Right renal pelvis (tissue), 4 donors: Measurements from ENCODE around the gene SH3BGRL2. TPM values are rescaled to one million over a fixed set of nuclear protein-coding genes. Genes with fewer than 3 reads are reported as not detected.

ENCODE experiments used
- DNase-seq, 4 donors: peaks; one replicate each; pipeline ENCODE4 v3.0.0-alpha.2; 2013; ENCODE audit warnings: low read depth in 4 of 4, low spot score in 3 of 4, missing footprints in 1 of 4
- polyA plus RNA-seq, 4 donors: library from polyadenylated mRNA; unstranded; fragments of 120-200 nt; gene quantifications; one replicate each; pipeline ENCODE4 v1.2.1, GENCODE V29; 2013; ENCODE audit not compliant: insufficient read length in 4 of 4

SH3BGRL2 gene
- polyA plus RNA-seq, 4 donors: 30.4 to 44.2 (median 36.6) TPM

DNA sequence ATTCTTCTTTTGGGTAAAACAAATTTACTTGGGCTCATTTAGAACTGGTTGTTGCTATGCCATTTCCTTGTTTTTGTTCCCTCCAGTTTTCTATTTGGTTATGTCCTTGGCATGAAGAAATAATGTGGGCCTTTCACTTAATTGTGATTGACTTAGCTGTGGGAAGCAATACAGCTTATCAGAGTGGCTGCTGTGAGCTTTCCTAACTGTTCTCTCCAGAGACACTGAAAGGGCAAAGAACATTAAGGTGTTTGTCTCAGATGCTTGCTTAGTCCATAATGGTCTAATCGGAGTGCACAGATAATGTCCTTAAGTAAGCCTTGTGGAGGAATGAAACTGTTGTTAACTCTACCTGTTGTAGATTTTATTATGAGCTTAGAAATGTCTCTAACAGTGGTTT lies 56.6 kb downstream of the SH3BGRL2 start:
- DNase-seq: no peak

DNA sequence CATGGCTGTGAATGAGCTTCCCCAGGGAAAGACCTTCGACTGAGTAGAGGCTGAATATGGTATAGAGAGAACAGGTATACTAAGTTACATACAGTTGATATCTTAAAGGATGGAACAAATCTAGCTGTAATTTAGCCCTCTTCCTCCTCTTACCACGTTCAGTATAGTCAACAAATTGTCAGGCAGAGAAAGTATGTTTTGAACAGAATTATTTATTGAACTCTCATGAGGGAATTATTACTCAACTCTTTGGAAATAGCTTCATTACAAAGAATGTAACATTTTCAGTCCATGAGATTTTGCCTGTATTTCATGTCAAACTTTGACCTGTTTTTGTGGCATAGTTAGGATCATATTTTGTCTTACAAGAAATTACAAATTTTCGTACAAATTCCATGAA lies 63.0 kb downstream of the SH3BGRL2 start:
- DNase-seq: no peak

DNA sequence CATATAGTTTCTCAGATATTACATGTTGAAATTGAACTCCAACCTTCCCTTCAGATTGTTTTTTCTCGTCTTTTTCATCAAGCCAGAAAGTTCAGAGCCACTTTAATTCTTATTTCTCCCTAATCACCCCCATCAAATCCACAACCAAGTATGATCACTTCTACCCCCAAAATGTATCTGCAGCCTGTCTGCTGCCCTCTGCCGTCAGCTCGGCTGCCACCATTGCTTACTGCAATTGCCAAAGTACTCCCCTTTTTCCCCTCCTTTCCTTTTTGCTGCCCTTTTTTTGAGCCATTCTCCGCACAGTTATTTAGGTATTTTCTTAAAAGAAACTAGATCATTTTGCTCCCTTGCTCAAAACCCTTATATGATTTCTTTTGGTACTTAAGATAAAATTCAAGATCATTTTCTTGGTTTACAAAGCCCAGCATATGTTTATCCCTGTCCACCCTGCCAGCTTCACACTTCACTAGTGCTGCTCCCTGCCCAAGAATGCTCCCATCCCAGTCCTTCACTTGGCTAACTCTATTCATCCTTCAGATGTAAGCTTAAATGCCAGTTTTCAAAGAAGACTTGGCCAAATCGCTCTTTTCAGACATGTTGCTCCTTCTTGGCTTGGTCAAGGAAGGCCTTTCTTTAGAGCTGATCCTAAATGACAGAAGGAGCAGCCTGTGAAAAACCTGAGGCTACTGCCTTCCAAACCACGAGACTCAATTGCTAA lies 63.7 kb downstream of the SH3BGRL2 start:
- DNase-seq: no peak

DNA sequence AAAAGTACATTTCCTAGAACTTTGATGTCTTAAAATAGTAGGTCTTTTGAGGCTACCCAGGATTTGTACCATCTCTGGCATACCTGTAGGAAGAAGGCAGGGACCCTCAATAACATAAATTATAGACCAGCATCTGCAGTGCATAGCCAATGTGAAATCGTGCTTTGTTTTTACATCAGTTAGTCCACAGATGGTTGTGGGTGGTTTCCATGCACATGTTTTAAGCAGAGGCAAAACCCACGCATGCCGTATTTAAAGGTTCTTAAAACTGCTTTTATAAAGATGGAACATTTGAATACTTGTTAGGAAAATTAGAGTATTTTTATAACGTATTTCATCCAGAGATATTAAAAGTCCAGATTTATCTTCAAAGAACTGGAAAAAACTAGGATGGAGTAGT lies 66.3 kb downstream of the SH3BGRL2 start:
- DNase-seq: no peak

DNA sequence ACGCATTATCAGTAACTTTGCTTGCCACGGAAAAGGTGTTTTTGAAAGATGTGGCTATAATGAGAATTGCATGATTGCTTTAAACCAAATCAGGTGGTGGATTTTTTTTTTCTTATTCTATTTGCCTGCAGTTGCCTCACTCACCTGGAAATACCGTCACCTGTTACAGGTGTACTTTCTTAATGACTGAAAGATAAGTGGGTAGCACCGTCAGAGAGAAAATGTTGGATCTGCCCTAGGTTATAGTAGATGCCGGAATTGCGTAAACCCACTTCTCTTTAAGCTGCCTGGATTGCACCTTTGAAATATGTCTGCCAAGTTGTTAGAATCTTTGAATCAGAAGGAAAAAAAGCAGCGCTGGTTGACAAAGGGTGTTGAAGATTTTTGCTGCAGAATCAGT lies 68.5 kb downstream of the SH3BGRL2 start:
- no peak for DNase-seq

DNA sequence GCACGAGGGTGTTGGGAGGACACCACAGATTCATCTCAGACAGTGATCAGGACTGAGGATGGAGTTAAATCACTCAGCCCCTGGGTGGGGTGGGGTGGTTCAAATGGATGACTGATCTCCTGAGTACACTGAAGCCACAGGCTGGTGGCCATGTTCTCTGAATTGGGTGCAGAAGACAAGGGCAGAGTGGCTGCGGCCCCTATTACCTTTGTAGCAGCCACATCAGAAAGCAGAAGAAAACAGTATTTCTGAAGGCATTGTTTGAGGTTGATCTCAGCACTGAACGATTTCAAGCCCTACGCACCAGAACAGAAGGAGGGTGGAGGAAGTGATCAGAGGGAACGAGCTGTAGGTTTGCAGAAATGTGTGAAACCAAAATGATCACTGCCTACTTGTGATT lies 71.6 kb downstream of the SH3BGRL2 start:
- DNase-seq: no peak

- DNase-seq: no peak
Measured at GRCh38 chr6:79704200-79704599, 73.1 kb downstream of the SH3BGRL2 start.

GRCh38 chr6:79705456-79705995 lies 74.4 kb downstream of the SH3BGRL2 start:
- DNase-seq: no peak

DNA sequence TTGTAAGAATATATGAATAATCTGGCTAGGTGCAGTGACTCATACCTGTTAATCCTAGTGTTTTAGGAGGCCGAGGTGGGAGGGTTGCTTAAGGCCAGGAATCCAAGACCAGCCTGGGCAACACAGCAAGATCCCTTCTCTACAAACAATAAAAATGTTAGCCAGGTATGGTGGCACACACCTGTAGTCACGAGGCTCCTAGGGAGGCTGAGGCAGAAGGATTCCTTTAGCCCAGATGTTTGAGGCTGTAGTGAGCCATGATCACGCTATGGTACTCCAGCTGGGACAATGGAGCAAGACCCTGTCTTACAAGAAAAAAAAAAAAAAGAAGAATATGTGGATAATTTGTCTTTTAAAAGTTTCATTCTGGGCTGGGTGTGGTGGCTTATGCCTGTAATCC lies 75.4 kb downstream of the SH3BGRL2 start:
- no peak for DNase-seq

- no peak for DNase-seq
Measured at GRCh38 chr6:79707621-79708020, 76.5 kb downstream of the SH3BGRL2 start.

- no peak for DNase-seq
Measured at GRCh38 chr6:79708095-79708791, 77.1 kb downstream of the SH3BGRL2 start.

DNA sequence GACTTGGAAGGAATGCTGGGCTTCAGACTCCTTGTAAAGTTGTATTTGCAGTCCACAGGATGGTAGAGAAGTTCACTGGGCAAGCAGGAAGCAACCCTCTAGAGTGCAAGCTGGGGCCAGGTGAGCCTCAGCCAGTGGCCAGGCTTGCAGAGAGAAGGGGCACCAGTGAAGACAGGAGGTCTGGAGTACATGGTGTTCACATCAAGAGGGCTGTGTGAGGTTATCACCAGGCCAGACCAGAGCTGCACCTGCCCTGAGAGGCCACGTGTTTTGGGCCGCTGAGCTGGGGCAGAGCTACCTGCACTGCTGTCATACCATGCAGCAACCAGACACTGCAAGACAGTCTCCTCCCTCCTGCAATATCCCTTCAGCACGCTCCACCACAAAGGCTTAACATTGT lies 79.0 kb downstream of the SH3BGRL2 start:
- DNase-seq: no peak

DNA sequence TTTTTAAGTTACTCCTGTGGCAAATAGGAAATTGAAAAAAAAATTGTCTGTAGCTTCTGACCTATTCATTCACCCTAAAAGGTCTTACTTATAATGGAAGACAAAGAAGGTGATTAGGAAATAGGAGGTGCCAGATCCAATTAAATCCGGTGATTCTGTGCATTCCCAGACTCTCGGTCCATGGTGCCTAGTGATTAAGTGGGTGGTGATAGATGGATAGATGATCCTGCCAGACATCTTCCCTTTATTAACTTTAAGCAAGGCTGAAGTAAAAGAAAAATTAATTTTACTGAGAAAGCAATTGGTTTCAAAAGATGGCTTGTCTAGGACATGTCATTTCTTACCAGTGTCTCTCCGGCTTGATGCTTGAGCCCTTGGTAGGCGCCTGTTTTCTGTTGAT lies 80.0 kb downstream of the SH3BGRL2 start:
- no peak for DNase-seq

DNA sequence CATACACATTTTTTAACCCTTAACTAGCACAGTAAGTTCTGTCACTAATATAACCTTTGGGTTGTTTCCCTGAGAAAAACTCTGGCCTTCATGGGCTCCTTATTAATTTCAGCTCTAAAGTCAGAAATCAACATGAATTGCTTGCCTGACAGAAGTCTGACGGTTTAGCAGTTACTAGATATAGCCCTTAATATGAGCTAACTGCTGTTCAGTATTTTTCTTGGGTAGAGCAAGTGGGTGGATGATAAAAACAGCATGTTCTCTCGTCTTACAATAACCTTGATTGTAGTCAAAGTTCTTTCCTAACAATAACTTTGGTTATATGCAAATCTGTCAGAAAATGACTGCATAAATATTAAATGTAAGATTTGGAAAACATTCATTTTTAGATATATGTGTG lies 81.0 kb downstream of the SH3BGRL2 start:
- no peak for DNase-seq

DNA sequence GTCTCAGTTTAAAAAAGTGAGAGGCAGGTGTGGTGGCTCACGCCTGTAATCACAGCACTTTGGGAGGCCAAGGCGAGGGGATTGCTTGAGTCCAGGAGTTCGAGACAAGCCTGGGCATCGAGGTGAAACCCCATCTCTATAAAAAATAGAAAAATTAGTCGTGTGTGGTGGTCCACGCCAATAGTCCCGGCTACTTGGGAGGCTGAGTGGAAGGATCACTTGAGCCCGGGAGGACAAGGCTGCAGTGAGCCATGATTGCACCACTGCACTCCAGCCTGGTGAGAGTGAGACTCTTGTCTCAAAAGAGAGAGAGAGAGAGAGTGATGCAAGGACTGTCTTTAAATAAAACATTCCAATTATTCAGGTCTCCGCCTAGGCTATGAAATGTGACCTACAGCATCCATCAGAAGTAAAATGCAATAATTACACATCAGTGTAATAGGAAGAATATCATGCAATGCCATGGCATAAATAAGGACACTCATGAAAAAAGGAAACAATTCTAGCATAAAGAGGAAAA lies 81.5 kb downstream of the SH3BGRL2 start:
- DNase-seq: no peak

- DNase-seq: peak; percentile 20 to 46 (median 32)
Measured at GRCh38 chr6:79713701-79714322, 82.7 kb downstream of the SH3BGRL2 start.

GRCh38 chr6:79717989-79718388 lies 86.9 kb downstream of the SH3BGRL2 start:
- DNase-seq: no peak

GRCh38 chr6:79718509-79719247 lies 87.5 kb downstream of the SH3BGRL2 start:
- no peak for DNase-seq

GRCh38 chr6:79719248-79719960 lies 88.3 kb downstream of the SH3BGRL2 start:
- DNase-seq: no peak

GRCh38 chr6:79724816-79725215 lies 93.7 kb downstream of the SH3BGRL2 start:
- no peak for DNase-seq
